GM18870 (cell line): ENCODE measurements around the gene FUT2.
"Not testable (repeated sequence)": the region's sequence is repeated elsewhere in the genome, so short reads cannot be mapped to it uniquely, and the experiment has no call there.

Experiments used
- ATAC-seq: cut with Tn5 transposase; IDR thresholded peaks from one replicate; pipeline ENCODE4 v1.9.1; 2021; ENCODE audit warnings: moderate library complexity; ENCODE audit not compliant: unreplicated experiment

The FUT2 gene

GRCh38 chr19:48695743-48696352 is at the start of gene FUT2:
TSS of gene FUT2 (plus strand) at chr19:48695971. CDS start at chr19:48702957, 6,986 bp downstream.
- ATAC-seq: no peak

GRCh38 chr19:48646001-48646721 is 49.6 kb upstream of the FUT2 start, which contains the start of gene CA11:
TSS of gene CA11 (minus strand) at chr19:48646187. CDS start at chr19:48645632, 555 bp downstream.
- ATAC-seq: no peak

- ATAC-seq: no peak
Observed at GRCh38 chr19:48646722-48647216, 49.0 kb upstream of the FUT2 start.

- no peak for ATAC-seq
Observed at GRCh38 chr19:48648134-48648533, 47.6 kb upstream of the FUT2 start.

DNA sequence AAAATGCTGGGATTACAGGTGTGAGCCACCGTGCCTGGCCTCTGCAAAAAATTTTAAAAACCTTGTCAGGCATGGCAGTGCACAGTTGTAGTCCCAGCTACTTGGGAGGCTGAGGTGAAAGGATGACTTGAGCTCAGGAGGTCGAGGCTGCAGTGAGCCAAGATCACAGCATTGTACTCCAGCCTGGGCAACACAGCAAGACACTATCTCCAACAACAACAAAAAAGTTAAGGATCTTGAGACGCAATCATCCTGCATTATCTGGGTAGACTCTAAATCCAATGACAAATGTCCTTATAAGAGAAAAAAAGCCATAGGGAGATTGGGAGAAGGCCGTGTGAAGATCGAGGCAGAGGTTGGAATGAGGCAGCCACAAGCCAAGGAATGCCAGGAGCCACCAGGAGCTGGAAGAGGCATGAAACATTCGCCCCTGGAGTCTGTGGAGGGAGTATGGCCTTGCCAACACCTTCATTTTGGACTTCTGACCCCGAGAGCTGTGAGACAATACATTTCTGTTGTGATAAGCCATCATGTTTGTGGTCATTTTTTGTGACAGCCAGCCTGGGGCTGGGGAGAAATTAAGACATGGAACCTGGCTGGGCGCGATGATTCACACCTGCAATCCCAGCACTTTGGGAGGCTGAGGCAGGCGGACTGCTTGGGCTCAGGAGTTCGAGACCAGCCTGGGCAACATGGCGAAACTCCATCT is 44.6 kb upstream of the FUT2 start:
- no peak for ATAC-seq

DNA sequence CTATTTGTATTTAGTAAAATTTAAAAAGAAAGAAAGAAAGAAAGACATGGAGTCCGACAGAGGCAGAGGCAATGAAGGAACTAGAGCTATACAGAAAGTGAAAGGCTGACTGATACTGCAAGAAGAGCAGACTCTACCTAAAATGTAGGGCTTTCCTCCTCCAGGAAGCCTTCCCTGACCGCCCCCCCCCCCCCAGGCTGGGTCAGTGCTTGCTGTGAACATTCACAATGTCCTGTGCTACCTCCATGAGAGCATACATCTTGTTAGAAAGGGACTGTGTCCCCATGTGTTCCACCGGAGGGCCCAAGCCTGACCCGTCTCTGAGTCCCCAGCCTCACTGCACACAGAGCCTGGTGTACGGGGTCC is 44.1 kb upstream of the FUT2 start:
- ATAC-seq: no peak

DNA sequence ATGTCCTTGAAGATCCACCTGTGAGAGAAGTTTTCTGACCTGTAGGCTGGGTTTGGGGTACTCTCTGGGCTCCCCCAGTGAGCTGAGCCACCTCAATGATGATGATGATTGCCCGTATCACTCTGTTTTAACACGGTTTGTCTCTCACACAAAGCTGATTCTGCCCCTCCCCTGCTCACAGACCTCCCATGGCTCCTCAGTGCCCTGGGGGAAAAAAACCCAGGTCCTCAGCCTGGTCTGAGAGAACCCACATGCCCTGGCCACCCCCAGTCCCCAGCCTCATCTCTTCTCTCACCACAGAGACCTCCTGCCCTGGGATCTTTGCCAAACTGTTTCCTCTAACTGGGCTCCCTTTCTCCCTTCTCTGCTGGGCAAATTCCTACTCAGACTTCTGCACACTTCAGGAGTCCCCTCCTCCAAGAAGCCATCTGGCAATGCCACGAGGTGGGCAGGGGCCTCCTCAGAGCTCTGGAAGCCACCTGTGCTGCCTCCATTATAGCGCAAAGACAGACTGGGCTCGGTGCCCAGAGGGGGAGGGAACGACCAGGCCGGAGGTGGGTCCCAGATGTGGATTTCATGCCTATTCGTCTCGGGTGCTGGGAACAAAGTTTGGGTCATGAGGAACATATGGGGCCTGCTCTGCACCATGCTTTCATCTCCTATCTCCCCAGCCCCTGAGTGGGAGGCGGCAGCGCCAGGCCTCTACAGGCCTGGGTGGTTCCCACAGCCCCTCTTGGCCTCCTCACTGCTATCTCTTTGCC is 41.3 kb upstream of the FUT2 start:
- no peak for ATAC-seq

DNA sequence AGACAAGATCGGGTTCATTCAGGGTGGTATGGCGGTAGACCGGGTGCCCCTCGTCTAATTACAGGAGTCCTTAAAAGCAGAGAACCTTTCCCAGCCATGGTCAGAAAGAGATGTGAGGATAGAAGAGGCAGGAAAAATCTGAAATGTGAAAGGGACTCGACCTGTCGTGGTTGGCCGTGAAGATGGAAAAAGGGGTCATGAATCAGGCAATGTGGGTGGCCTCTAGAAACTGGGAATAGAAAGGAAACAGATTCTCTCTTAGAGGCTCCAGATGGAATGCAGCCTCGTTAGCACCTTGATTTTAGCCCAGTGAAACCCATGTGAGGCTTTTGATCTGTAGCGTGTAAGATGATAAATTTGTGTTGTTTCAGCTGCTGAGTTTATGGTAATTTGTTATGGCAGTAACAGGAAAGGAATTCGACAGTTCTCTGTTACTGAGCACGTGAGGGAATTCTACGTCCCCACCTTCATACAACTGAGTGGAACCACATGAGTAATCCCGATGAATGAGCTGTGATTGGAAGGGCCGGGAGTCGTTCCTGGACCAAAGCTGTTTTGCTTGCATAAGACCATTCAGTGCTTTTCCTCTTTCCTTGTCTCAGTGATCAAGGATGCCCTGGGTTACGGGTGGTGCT is 38.8 kb upstream of the FUT2 start:
- no peak for ATAC-seq

DNA sequence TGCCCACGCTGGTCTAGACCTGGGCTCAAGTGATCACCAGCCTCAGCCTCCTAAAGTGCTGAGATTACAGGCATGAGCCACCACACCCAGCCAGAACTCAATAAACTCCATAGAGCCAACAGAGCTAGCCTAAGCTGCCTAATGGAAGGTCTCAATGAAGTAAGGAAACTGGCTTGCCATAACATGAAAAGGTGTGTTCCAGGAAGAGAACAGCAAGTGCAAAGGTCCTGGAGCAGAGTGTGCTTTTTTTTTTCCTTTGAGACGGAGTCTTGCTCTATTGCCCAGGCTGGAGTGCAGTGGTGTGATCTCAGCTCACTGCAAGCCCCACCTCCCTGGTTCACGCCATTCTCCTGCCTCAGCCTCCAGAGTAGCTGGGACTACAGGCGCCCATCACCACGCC is 37.9 kb upstream of the FUT2 start:
- ATAC-seq: not testable (repeated sequence)

DNA sequence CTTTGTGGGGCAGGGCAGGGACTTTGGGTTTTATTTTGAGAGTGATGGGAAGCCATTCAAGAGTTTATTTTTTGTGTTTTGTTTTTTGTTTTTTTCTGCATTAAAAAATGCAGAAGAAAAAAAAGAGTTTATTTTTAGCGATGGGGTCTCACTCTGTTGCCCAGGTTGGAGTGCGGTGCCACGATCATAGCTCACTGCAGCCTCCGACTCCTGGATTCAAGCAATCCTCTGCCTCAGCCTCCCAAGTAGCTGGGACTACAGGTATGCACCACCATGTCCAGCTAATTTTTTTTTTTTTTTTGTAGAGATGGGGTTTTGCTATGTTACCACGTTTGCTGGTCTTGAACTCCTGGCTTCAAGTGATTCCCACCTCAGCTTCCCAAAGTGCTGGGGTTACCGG is 37.3 kb upstream of the FUT2 start:
- ATAC-seq: no peak

DNA sequence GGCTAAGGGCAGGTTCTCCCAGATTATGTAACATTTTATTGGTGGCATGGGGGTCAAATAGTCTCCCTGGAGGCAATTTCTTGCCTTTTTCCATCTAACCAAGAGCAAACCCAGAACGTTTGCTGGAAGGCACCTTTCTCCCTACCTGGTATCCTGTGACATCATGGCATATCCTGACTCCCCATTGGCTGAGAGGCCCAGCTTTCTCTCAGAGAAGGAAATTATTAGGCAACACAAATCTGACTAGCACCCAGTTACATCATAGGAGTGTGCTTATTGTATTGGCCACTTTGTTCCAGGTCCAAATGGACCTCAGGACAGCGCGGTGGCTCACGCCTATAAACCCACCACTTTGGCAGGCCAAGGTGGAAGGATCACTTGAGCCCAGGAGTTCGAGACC is 36.0 kb upstream of the FUT2 start:
- ATAC-seq: no peak

- ATAC-seq: peak; percentile 68
Observed at GRCh38 chr19:48660852-48661710, 34.7 kb upstream of the FUT2 start.

DNA sequence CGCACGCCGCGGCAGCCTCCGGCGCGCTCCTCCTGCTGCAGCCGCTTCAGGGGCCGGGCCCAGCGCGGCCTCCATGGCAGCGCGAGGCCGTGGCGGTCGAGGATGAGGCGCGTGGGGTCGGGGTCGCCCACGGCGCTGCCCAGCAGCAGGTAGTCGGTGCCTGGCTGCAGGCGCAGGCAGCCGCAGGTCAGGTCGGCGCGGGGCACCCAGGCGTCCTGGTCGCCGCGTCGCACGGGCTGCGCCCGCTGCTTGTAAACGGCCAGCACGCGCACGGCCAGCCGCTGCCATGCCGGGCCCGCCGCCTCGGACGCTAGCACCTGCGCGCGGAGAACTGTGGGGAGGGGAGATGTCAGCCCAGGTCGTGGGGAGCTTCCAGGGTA is 34.1 kb upstream of the FUT2 start:
- ATAC-seq: no peak

DNA sequence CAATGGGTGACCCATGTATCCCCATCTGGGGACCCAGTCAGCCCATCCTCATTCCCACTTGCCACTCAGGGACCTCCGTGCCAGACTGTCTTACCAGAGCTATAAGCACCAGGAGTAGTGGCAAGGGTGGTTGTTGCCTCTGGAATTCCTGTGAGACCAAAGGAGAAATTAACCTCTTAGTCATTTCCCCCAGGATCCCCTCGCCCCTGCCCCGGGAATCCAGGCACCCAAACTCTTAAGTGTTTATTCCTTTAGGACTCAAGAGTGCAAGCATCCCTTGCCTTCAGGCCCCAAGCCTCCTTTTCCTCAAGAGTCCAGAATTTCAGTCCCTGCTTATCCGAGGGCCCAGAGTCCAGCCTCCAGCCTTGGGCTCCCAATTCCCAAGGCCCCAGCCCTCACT is 32.1 kb upstream of the FUT2 start:
- no peak for ATAC-seq

DNA sequence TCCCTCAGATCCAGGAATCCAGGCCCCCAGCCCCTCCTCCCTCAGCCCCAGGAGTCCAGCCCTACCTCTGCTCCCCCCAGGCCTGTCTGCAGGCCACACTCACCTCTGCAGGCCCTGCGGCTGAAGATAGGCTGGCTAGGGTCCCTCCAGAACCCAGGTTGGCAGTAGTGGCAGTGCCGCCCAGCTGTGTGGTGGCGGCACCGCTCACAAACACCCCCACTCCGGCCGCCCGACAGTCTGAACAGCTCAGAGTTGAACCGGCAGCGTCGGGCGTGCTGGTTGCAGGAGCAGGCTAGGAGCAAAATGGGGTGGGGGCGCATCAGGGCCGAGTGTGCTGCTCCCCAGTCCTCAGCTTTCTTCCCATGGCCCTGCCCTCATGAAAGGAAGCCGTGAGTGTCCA is 31.3 kb upstream of the FUT2 start:
- no peak for ATAC-seq

GRCh38 chr19:48665786-48666185 is 30.0 kb upstream of the FUT2 start:
- no peak for ATAC-seq

GRCh38 chr19:48668332-48668731 is 27.4 kb upstream of the FUT2 start:
- ATAC-seq: no peak

GRCh38 chr19:48668761-48669160 is 27.0 kb upstream of the FUT2 start:
- ATAC-seq: no peak

- no peak for ATAC-seq
Observed at GRCh38 chr19:48669903-48670668, 25.7 kb upstream of the FUT2 start.
